GM18502 (cell line): ENCODE data around the gene MYRIP.
"Not testable (repeated sequence)": the region's sequence is repeated elsewhere in the genome, so short reads cannot be mapped to it uniquely, and the experiment has no call there.

Experiments
- ATAC-seq: cut with Tn5 transposase; IDR thresholded peaks from one replicate; pipeline ENCODE4 v1.9.1; 2021; ENCODE audit warnings: mild to moderate bottlenecking; ENCODE audit not compliant: unreplicated experiment, poor library complexity

The MYRIP gene

GRCh38 chr3:40020689-40021088, 211.3 kb downstream of the MYRIP start:
- ATAC-seq, result no peak

DNA sequence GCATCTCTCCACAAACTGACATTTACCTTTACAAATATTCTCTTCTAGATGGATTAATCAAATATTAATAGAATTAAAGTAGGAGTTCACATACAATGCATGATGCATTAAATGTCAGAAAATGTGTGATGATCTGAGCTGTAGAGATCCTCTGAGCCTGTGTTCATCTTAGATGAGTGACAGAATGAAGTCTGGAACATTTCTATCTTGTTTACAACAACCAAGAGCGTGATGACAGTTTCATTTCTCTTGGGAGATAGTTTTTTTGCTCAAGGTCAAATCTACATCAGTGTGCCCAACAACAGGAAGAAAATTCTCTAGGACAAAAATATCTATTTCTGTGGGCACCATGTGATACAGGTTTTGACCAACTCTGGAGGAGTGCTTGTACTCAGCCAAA, 211.9 kb downstream of the MYRIP start:
- ATAC-seq, result no peak

DNA sequence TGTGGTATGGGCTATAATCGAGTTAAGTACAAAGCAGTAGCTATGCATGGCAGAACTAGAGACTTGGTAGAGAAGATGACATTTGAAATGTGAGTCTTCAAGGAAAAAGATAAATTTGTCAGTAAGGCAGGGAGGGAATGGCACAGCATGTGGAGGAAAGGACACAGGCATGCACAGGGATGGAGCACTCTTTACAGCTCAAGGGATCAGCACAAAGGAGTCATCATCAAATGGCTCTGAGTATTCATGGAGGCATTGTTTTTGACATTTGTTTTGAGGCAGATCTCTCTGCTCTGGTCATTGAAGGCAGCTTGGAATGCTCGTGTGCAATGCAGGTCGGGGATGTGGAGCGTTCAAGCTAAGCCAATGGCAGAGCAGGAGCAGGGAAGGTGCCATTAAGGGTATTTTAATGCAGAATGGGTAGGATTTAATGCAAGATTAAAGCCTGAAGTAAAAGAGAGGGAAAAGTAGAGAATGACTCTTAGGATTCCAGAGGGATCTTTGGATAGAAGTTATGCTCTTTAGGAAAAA, 213.0 kb downstream of the MYRIP start:
- no peak for ATAC-seq

- ATAC-seq, result no peak
These were observed 215.1 kb downstream of the MYRIP start for GRCh38 chr3:40024526-40024925.

- not testable (repeated sequence) for ATAC-seq
These were observed 216.5 kb downstream of the MYRIP start for GRCh38 chr3:40025892-40026291.

DNA sequence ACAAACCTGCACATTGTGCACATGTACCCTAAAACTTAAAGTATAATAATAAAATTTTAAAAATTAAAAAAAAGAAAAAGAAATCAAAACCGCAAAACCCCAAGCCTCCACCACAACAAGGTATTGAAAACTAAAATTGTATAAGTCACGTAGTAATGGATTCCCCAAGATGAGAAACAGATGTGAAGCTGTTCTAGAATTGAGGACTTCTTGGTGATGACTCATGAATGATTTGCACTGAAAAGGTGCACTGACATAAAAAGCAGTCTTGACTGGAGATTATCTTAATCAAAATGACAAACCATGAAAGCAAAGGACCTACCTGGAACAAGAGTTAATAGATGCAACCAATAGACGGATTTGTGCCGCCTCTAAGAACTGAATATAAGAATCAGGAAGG, 225.8 kb downstream of the MYRIP start:
- ATAC-seq, result no peak

GRCh38 chr3:40037582-40037981, 228.2 kb downstream of the MYRIP start:
- no peak for ATAC-seq

- ATAC-seq, result no peak
These were observed 233.5 kb downstream of the MYRIP start for GRCh38 chr3:40042752-40043443.

DNA sequence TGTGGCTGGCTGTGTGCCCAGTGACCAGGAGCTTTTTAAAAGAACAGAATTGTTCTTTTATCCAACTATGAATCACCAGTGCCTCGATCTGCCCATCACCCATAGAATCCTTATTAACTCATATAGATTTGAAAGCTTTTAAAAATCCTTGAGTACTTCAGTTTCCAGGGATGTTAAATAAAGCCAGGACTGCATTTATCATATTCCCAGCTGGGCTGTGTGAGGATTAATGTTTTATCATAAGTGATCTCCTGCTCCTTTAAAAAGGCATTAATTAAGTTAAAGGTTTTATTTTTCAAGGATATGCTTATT, 234.0 kb downstream of the MYRIP start:
- no peak for ATAC-seq

- no peak for ATAC-seq
These were observed 235.1 kb downstream of the MYRIP start for GRCh38 chr3:40044487-40044886.

GRCh38 chr3:40045051-40045450, 235.6 kb downstream of the MYRIP start:
- no peak for ATAC-seq

GRCh38 chr3:40046149-40046548, 236.7 kb downstream of the MYRIP start:
- ATAC-seq, result no peak

DNA sequence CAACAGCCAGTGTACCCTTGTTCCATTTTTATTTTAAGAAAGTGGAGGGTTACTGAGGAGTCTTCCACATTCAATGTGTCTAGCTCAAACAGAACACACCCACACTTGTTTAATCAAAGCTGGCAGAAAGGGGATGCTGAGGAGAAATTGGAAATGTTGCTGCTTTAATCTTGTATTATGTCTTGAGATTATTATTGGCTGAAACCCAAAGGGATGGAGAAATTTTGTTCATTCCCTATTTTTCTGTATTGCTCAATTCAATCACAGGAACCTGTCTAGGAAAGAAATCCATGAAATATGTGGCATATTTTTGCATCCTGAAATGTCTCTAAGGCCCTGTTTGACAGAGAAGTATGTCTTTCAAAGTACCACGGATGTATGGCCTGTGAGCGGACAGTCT, 238.0 kb downstream of the MYRIP start:
- ATAC-seq, result no peak

DNA sequence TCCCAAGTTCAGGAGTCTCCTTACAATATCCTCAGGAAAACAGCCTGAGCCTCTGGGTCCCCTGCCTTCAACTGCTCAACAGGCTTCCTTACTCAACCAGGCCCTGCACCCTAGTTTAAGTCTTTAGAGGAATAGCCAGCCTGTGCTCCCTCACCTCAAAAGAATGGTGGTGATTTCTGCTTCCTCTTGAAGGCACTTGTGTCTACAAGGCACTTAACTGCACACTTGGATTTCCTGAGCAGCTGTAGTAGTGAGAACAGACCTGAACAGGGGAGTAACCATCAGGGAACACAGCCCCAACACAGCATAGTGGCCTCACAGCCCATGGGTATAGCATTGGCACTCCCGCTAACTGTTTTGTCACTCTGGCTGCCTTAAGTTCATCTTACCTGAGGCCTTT, 244.3 kb downstream of the MYRIP start:
- no peak for ATAC-seq

- ATAC-seq, result no peak
These were observed 245.3 kb downstream of the MYRIP start for GRCh38 chr3:40054568-40055222.

DNA sequence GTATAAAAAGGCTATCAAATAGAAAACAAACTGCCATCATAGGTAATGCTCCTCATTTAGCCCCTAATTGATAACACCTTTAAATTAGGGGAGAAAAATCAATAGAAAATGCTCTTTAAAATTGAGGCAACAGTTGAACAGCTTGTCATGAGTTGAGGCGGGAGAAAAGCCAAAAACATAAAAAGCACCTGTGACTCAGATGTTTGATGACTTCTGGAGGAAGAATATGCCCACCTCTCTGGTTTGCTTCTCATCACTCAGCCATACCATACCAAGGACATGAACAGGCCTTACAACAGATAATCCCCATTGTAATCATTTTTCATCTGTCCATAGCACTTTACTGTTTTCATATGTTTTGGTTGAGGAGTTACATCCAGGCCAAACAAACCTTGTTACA, 246.0 kb downstream of the MYRIP start:
- ATAC-seq, result no peak

DNA sequence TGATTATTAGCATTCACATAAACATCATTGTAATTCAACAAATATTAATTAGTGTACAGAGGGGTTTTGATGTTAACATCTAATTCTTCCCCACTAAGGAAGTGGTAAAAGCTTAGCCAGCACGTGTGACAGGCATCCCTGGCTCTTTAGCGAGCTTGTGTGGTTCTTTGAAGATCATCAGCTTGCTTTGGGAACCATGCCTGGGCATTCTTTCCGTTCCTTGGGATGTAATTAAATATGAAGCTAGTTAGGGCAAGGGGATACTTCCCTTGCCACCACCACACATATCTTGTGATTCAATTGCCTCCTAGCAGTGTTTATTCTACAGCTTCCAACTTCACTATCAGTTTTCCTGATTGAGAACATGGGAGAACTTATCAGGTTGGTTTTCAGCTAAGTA, 246.5 kb downstream of the MYRIP start:
- ATAC-seq, result no peak

- ATAC-seq, result no peak
These were observed 247.7 kb downstream of the MYRIP start for GRCh38 chr3:40057077-40057476.

GRCh38 chr3:40057786-40058185, 248.4 kb downstream of the MYRIP start:
- ATAC-seq, result no peak

- no peak for ATAC-seq
These were observed 259.2 kb downstream of the MYRIP start for GRCh38 chr3:40068636-40069035.

GRCh38 chr3:40070816-40071215, 261.4 kb downstream of the MYRIP start:
- no peak for ATAC-seq

- ATAC-seq, result no peak
These were observed 262.4 kb downstream of the MYRIP start for GRCh38 chr3:40071683-40072238.
